Measurements from ENCODE around the gene KLHL28.
"Not testable (repeated sequence)": the region's sequence is repeated elsewhere in the genome, so short reads cannot be mapped to it uniquely, and the experiment has no call there.

The KLHL28 gene

DNA sequence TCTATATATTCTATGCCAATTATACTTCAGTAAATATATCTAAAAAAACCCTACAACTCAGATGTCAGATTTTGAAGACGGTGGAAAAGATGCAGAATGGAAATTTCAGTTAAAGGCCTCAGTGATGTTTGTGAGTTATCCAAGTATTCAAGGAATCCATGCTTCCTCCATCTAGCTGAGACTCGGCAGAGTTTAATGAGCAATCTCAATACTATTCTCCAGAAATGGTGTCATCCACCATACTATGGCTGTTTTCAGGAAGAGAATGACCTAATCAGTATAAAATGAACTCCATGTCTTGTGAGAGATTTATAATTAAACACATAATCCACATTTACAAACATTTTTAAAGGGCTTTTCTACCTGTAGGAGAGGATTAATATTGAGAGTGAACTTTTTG lies 66.0 kb downstream of the KLHL28 start:
- DNase-seq, result no peak

DNA sequence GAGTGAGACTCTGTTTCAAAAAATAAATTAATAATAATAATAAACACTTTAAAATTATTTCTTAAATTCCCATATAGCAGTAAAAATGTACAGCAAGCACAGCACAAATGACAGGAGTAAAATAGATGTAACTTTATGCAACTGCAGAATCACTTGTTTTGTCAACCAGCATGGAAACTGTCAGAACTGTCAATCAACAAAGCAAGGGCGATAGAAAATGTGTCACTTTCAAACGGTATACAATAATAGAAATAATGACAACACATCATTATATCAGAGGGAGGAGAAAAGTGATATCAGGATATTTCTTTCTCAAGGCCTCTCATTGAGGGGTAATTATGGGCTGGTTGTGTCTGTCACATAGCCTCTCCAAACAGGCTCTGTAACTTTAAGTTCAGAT lies 68.2 kb downstream of the KLHL28 start:
- no peak for DNase-seq

DNA sequence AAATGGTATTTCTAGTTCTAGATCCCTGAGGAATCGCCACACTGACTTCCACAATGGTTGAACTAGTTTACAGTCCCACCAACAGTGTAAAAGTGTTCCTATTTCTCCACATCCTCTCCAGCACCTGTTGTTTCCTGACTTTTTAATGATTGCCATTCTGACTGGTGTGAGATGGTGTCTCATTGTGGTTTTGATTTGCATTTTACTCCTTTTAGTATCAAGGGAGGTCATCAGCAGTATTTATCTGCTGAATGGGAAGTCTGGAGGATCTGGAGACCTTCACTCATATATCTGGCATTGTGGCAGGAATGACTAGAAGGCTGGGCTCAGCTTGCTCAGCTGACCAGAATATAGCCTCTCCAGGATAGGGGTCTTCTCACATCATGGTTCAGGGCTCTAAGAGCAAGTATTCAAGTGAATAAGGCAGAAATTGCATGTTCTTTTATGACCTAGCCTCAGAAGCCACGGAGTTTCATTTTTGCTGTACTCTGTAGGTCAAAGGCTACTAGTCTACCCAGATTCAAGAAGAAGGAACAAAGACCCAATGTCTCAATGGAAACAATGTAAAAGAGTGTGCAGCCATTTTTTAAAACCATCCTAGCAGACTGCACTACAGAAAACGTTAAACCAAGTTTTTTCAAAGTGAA lies 69.9 kb downstream of the KLHL28 start:
- not testable (repeated sequence) for DNase-seq

DNA sequence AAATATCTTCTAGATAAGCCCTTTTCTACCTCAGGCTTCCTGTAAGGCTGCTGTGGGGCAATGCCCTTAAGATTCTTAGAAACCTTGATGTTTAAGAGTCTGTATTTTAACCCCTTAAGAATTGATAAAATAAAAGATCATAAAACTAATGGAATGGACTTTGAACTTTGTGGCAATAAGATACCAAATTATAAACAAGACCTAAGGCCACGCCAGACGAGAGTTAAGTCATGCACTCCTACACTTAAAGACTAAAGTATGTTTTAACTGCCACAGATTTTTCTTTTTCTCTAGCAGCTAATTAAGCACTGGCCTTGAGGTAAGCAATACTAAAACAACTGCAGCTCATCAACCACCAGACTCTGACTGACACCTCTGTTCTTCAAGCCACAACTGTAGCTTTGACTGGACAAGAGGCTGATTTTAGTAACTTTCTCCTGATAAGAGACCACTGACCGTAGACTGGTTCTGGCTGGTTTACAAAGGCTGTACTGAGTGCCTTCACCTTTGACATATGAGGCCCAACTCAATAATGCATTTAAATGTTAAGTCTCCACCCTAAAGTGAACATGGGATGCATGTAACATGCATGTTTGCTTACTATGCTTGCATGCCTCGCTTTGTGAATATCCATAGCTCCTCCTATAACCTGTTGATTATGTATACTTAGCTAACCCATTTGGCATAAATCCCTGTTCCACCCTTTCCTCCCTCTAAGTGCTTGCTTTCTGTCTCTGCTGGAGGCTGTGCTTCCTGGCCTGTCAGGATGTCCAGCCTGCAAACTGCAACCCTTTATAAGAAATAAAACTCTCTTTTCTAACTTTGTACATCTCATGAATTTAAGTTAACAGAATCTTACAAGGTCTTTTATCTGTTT lies 71.9 kb downstream of the KLHL28 start:
- DNase-seq, result no peak

DNA sequence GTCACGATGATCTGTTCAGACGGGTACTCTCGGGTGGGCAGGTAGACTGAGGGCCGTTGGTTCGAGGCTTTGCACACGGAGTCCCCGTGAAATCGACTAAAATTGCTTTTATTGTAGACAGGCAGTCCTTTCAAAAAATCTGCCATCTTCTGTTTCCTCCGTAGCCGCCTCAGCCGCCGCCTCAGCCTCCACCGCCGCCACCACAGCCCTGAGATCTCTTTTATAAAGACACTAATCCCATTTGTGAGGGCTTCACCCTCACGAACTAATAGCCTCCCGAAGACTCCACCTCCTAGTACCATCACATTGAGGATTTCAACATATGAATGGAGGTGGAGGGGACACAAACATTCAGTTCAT lies 74.2 kb downstream of the KLHL28 start:
- no peak for DNase-seq

DNA sequence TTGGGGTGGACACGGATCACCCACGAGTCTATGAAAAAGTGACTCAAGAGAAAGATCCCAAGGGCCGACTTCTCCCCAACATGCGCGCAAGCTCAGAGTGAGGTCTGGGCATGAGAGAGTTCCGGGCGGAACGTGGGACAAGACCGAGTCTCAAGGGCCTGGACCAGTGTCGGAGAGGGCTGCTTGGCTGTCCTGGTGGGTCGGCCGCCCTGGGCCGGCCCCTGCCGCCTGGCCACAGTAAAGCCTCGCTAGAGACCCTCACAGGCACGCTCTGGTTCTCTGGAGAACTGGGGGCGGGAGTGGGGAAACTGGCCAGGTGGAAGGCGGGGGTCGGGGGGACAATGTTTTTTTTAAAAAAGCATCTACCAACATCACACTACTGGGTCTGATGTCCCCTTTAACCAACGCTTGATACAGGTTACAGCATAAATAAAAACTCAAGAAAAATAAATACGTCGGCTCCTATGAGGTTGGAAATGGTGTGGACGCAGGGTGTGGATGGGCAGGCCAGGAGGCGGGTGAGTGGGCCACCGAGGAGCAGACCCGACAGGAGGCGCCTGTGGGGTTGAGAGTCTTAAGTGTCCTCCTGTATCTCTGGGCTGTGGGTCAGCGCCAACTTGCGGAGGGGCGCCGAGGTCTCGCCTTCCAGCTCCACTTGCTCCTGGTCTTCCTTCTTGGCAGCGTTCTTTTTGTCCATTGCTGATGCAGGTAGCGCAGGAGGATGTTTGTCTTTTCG lies 74.7 kb downstream of the KLHL28 start:
- DNase-seq, result no peak

DNA sequence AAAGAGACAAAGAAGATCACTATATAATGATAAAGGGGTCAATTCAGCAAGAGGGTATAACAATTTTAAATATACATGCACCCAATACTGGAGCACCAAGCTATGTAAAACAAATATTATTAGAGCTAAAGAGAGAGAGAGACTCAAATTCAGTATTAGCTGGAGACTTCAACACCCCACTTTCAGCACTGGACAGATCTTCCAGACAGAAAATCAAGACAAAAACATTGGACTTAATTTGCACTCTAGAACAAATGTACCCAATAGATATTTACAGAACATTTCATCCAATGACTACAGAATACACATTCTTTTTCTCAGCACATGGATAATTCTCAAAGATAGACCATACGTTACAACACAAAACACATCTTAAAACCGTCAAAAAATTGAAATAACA lies 81.0 kb downstream of the KLHL28 start:
- DNase-seq, result no peak

Data from NCI-H2081 treated with DMSO at 0.1 percent for 48 hours (cell line).